HG03064 (cell line): ENCODE results near the gene TM4SF18.

Experiments
- ATAC-seq: cut with Tn5 transposase; IDR thresholded peaks from one replicate; pipeline ENCODE4 v1.9.1; 2021; ENCODE audit warnings: low read depth; ENCODE audit not compliant: unreplicated experiment

TM4SF18 gene

GRCh38 chr3:149291178-149291577, 42.3 kb downstream of the TM4SF18 start:
- ATAC-seq = no peak

- no peak for ATAC-seq
Observed at GRCh38 chr3:149288655-149289054, 44.8 kb downstream of the TM4SF18 start.

GRCh38 chr3:149284034-149284433, 49.4 kb downstream of the TM4SF18 start:
- no peak for ATAC-seq

GRCh38 chr3:149283401-149283800, 50.0 kb downstream of the TM4SF18 start:
- ATAC-seq = no peak

GRCh38 chr3:149282836-149283235, 50.6 kb downstream of the TM4SF18 start:
- ATAC-seq = no peak

- ATAC-seq = no peak
Observed at GRCh38 chr3:149282322-149282721, 51.1 kb downstream of the TM4SF18 start.

- no peak for ATAC-seq
Observed at GRCh38 chr3:149280671-149281349, 52.6 kb downstream of the TM4SF18 start.

- ATAC-seq = no peak
Observed at GRCh38 chr3:149278911-149279310, 54.5 kb downstream of the TM4SF18 start.

GRCh38 chr3:149277331-149277813, 56.1 kb downstream of the TM4SF18 start:
- peak; percentile 74 for ATAC-seq

- no peak for ATAC-seq
Observed at GRCh38 chr3:149276619-149277018, 56.8 kb downstream of the TM4SF18 start.

- no peak for ATAC-seq
Observed at GRCh38 chr3:149274220-149274619, 59.2 kb downstream of the TM4SF18 start.

GRCh38 chr3:149273096-149273751, 60.2 kb downstream of the TM4SF18 start:
- peak; percentile 61 for ATAC-seq

GRCh38 chr3:149271669-149272068, 61.8 kb downstream of the TM4SF18 start:
- ATAC-seq = no peak

- no peak for ATAC-seq
Observed at GRCh38 chr3:149270180-149270579, 63.3 kb downstream of the TM4SF18 start.

GRCh38 chr3:149269687-149270086, 63.7 kb downstream of the TM4SF18 start:
- no peak for ATAC-seq
